IMR-90 (cell line): ENCODE data around the gene OPCML. TPM values are rescaled to one million over a fixed set of nuclear protein-coding genes. Genes with fewer than 3 reads are reported as not detected.

Experiments used
- ATAC-seq: fragments of 200-7000 bp; cut with Tn5 transposase; 2 replicates; pipeline ENCODE4 v1.9.1; 2020; ENCODE audit warnings: low read depth, mild to moderate bottlenecking, moderate library complexity
- BruUV-seq: library from RNA; stranded (reverse); fragments of 400-500 nt; replicated peaks from 2 replicates; lab custom pipeline; 2021; lab: Mats Ljungman, UMichigan
- CTCF ChIA-PET: fragments of 300-600 bp; formaldehyde crosslinking; extraction: SDS; loops from one replicate; lab custom pipeline; 2021; ENCODE audit warnings: antibody characterized with exemption; lab: Yijun Ruan, JAX
- POLR2A ChIA-PET: fragments of 300-600 bp; sonication (Branson Sonifier 250); formaldehyde crosslinking; loops from one replicate; lab custom pipeline; 2022; ENCODE audit warnings: antibody characterized with exemption; ENCODE audit not compliant: unreplicated experiment; lab: Charles Lee
- DNase-seq: peaks from one replicate; pipeline ENCODE4 v3.0.0; 2013
- H2AFZ ChIP-seq: replicated peaks from 2 replicates; pipeline ENCODE3; 2013; ENCODE audit warnings: low read length, mild to moderate bottlenecking; ENCODE audit not compliant: poor library complexity
- H2AK5ac ChIP-seq: 2 replicates; pipeline ENCODE4 v1.6.1; 2013; ENCODE audit warnings: low read depth, low read length, inconsistent platforms
- H2AK9ac ChIP-seq: replicated peaks from 2 replicates; pipeline ENCODE3; 2013; ENCODE audit warnings: mild to moderate bottlenecking, low read depth, low read length, moderate library complexity; ENCODE audit not compliant: poor library complexity
- H2BK120ac ChIP-seq: 2 replicates; pipeline ENCODE4 v1.6.1; 2013; ENCODE audit warnings: low read depth, low read length, inconsistent platforms
- H2BK15ac ChIP-seq: 3 replicates; pipeline ENCODE4 v1.6.1; 2013; ENCODE audit warnings: low read depth, low read length, inconsistent platforms
- H2BK20ac ChIP-seq: 2 replicates; pipeline ENCODE4 v1.6.1; 2013; ENCODE audit warnings: low read depth, mild to moderate bottlenecking, inconsistent platforms, low read length, moderate library complexity
- H2BK5ac ChIP-seq: 2 replicates; pipeline ENCODE4 v1.6.1; 2013; ENCODE audit warnings: mild to moderate bottlenecking, low read depth, low read length, inconsistent platforms; ENCODE audit not compliant: poor library complexity, severe bottlenecking
- H3K14ac ChIP-seq: replicated peaks from 2 replicates; pipeline ENCODE4 v1.6.1; 2013; ENCODE audit warnings: low read depth, low read length, inconsistent platforms
- H3K18ac ChIP-seq: 2 replicates; pipeline ENCODE4 v1.6.1; 2013; ENCODE audit warnings: low read depth, low read length, control low read depth
- H3K23ac ChIP-seq: 2 replicates; pipeline ENCODE4 v1.6.1; 2013; ENCODE audit warnings: low read depth, low read length, inconsistent platforms
- H3K27ac ChIP-seq: 2 replicates; pipeline ENCODE4 v1.5.1; 2013; ENCODE audit warnings: mild to moderate bottlenecking, control low read depth, low read length; ENCODE audit not compliant: insufficient read depth
- H3K27me3 ChIP-seq: 2 replicates; pipeline ENCODE4 v1.6.1; 2013; ENCODE audit warnings: low read length; ENCODE audit not compliant: control insufficient read depth, insufficient read depth
- H3K36me3 ChIP-seq: 2 replicates; pipeline ENCODE4 v1.6.1; 2013; ENCODE audit warnings: low read length, mixed read lengths; ENCODE audit not compliant: control insufficient read depth, insufficient read depth
- H3K4ac ChIP-seq: 2 replicates; pipeline ENCODE4 v1.6.1; 2013; ENCODE audit warnings: low read depth, low read length, inconsistent platforms
- H3K4me1 ChIP-seq: 2 replicates; pipeline ENCODE4 v1.6.1; 2013; ENCODE audit warnings: low read length, mixed read lengths; ENCODE audit not compliant: control insufficient read depth, insufficient read depth
- H3K4me2 ChIP-seq: 2 replicates; pipeline ENCODE4 v1.6.1; 2013; ENCODE audit warnings: low read depth, mild to moderate bottlenecking, control low read depth, low read length, moderate library complexity
- H3K4me3 ChIP-seq: 2 replicates; pipeline ENCODE4 v1.5.1; 2013; ENCODE audit warnings: low read depth, mild to moderate bottlenecking, control low read depth, low read length, moderate library complexity; ENCODE audit not compliant: insufficient read depth
- H3K56ac ChIP-seq: 2 replicates; pipeline ENCODE4 v1.6.1; 2013; ENCODE audit warnings: low read length, inconsistent platforms; ENCODE audit not compliant: insufficient read depth; ENCODE audit errors: extremely low read depth
- H3K79me1 ChIP-seq, 2 experiments: 2 replicates each; pipeline ENCODE4 v1.6.1; 2013; ENCODE audit warnings: low read length in 2 of 2, inconsistent platforms in 1 of 2, low read depth in 1 of 2
- H3K9ac ChIP-seq: 2 replicates; pipeline ENCODE4 v1.6.1; 2013; ENCODE audit warnings: low read depth, low read length, control low read depth
- H3K9me1 ChIP-seq: 2 replicates; pipeline ENCODE4 v1.6.1; 2013; ENCODE audit warnings: low read length, inconsistent platforms; ENCODE audit not compliant: insufficient read depth
- H3K9me3 ChIP-seq: 2 replicates; pipeline ENCODE4 v1.6.1; 2013; ENCODE audit warnings: low read length; ENCODE audit not compliant: control insufficient read depth, insufficient read depth
- H4K20me1 ChIP-seq: 2 replicates; pipeline ENCODE4 v1.6.1; 2013; ENCODE audit warnings: low read length, inconsistent platforms; ENCODE audit not compliant: insufficient read depth
- H4K5ac ChIP-seq: 2 replicates; pipeline ENCODE4 v1.6.1; 2013; ENCODE audit warnings: mild to moderate bottlenecking, low read depth, low read length, control low read depth
- H4K8ac ChIP-seq, 2 experiments: 2 replicates each; pipeline ENCODE4 v1.6.1; 2013; ENCODE audit warnings: low read depth in 2 of 2, low read length in 2 of 2, control low read depth in 1 of 2, inconsistent platforms in 1 of 2
- H4K91ac ChIP-seq: 2 replicates; pipeline ENCODE4 v1.6.1; 2013; ENCODE audit warnings: low read depth, low read length, inconsistent platforms; ENCODE audit not compliant: insufficient read depth
- MAFK ChIP-seq: IDR thresholded peaks from 2 replicates; pipeline ENCODE4 v1.6.1; 2012; ENCODE audit warnings: low read depth, low read length, improper control_type of control experiment
- MAZ ChIP-seq: IDR thresholded peaks from 2 replicates; pipeline ENCODE4 v1.6.1; 2012; ENCODE audit warnings: low read depth, mild to moderate bottlenecking, low read length, improper control_type of control experiment, moderate library complexity, borderline replicate concordance
- MXI1 ChIP-seq: IDR thresholded peaks from 2 replicates; pipeline ENCODE4 v1.6.1; 2012; ENCODE audit warnings: low read depth, mild to moderate bottlenecking, low read length, moderate library complexity, borderline replicate concordance
- POLR2A ChIP-seq: IDR thresholded peaks from 2 replicates; pipeline ENCODE4 v1.6.1; 2012; ENCODE audit warnings: mild to moderate bottlenecking, low read depth, low read length
- SMC3 ChIP-seq: fragments of 150-350 bp; IDR thresholded peaks from 2 replicates; pipeline ENCODE4 v1.6.1; 2016; ENCODE audit warnings: low read depth, mild to moderate bottlenecking, antibody characterized with exemption, low read length, moderate library complexity
- WGBS, 2 experiments: methylation state at CpG; one replicate each; pipeline versions ENCODE4 v1.1.5 to v1.1.7; 2013; ENCODE audit warnings: missing lambda C conversion rate in 2 of 2; ENCODE audit not compliant: insufficient read length in 1 of 2; ENCODE audit errors: extremely low coverage in 2 of 2; 5-methylcytosine and 5-hydroxymethylcytosine counted together
- dilution Hi-C: fragments of 300-500 bp; cut with HindIII; formaldehyde crosslinking; loops from one replicate; pipeline ENCODE4 v1.14.3; 2018; ENCODE audit warnings: low sequenced_read_pairs; ENCODE audit not compliant: unreplicated experiment
- in situ Hi-C: fragments of 300-500 bp; cut with MboI; formaldehyde crosslinking; loops from 3 replicates; pipeline ENCODE4 v1.14.3; 2019; ENCODE audit warnings: low sequenced_read_pairs, inconsistent platforms, mixed read lengths
- intact Hi-C: fragments of 100-400 bp; cut with micrococcal nuclease; formaldehyde crosslinking; loops from 2 replicates; pipeline ENCODE4 v1.10.0; 2022
- polyA plus RNA-seq, 3 experiments: library from polyadenylated mRNA; depleted of rRNA; stranded (reverse); fragments of >200 nt; gene quantifications; 2 replicates each; pipeline ENCODE4 v1.2.3, GENCODE V29; 2012; ENCODE audit warnings: low replicate concordance in 1 of 3
- total RNA-seq: library from RNA; depleted of rRNA; stranded (reverse); fragments of >200 nt; gene quantifications from 2 replicates; pipeline ENCODE4 v1.2.3, GENCODE V29; 2012

The OPCML gene
- total and polyA plus RNA-seq, 2 of the 4 experiments (the other 2 are of a cell fraction), result under 0.01 to 2.6 TPM

- H2AK9ac ChIP-seq, result no peak overlapping the region
- no peaks in the 10 kb centered on the region for H3K4me1 ChIP-seq
- H3K18ac ChIP-seq, result no peak overlapping the region
- no peaks in the 10 kb centered on the region for H3K9me3 ChIP-seq
- no peak overlapping the region for H3K23ac ChIP-seq
- TF ChIP-seq MXI1 (no peak), SMC3 (no peak), MAFK (no peak), MAZ (no peak), POLR2A (no peak)
- H3K4ac ChIP-seq, result no peak overlapping the region
- no peak overlapping the region for H2BK15ac ChIP-seq
- H2AFZ ChIP-seq, result peak overlapping the region; percentile 49
- no peak overlapping the region for H3K4me2 ChIP-seq
- no peak overlapping the region for H2BK120ac ChIP-seq
- H3K56ac ChIP-seq, result no peak overlapping the region
- no peaks in the 10 kb centered on the region for H3K9me1 ChIP-seq
- 3% methylated on average over 13 of the region's 23 CpGs; no CpG with 5 or more reads in 1 of the 2 experiments for WGBS, 2 experiments
- no peak overlapping the region for H3K9ac ChIP-seq
- ATAC-seq (no peak), DNase-seq (no peak)
- no peak overlapping the region for H4K8ac ChIP-seq
- no peak overlapping the region for H2BK20ac ChIP-seq
- no peaks in the 10 kb centered on the region for H3K36me3 ChIP-seq
- no peak overlapping the region for H4K91ac ChIP-seq
- no peak overlapping the region for H2AK5ac ChIP-seq
- no peak overlapping the region for H3K27ac ChIP-seq
- H3K14ac ChIP-seq, result no peak overlapping the region
- dilution Hi-C loops (no loop called here), intact Hi-C loops (no loop called here), in situ Hi-C loops (no loop called here)
- H4K20me1 ChIP-seq, result no peaks in the 10 kb centered on the region
- no peaks in the 10 kb centered on the region for H3K79me1 ChIP-seq
- ChIA-PET CTCF (no interaction called here), POLR2A (no interaction called here)
- no peak overlapping the region for H3K4me3 ChIP-seq
- no TSS peak for BruUV-seq
- no peak overlapping the region for H2BK5ac ChIP-seq
- H3K27me3 ChIP-seq, result peaks cover 2% of the 10 kb centered on the region; the same call in 1 of the 2 replicates
- no peak overlapping the region for H4K5ac ChIP-seq
Observed at GRCh38 chr11:133082453-133082781, 449.9 kb downstream of the OPCML start.
